ENCODE results near the gene MYLK4. TPM values are rescaled to one million over a fixed set of nuclear protein-coding genes. Genes with fewer than 3 reads are reported as not detected.

Gene MYLK4
- total and polyA plus RNA-seq, 2 donors (not counting 3 experiments of a cell fraction or from before 2014, with no cell fraction given): 0.41 to 0.62 TPM

DNA sequence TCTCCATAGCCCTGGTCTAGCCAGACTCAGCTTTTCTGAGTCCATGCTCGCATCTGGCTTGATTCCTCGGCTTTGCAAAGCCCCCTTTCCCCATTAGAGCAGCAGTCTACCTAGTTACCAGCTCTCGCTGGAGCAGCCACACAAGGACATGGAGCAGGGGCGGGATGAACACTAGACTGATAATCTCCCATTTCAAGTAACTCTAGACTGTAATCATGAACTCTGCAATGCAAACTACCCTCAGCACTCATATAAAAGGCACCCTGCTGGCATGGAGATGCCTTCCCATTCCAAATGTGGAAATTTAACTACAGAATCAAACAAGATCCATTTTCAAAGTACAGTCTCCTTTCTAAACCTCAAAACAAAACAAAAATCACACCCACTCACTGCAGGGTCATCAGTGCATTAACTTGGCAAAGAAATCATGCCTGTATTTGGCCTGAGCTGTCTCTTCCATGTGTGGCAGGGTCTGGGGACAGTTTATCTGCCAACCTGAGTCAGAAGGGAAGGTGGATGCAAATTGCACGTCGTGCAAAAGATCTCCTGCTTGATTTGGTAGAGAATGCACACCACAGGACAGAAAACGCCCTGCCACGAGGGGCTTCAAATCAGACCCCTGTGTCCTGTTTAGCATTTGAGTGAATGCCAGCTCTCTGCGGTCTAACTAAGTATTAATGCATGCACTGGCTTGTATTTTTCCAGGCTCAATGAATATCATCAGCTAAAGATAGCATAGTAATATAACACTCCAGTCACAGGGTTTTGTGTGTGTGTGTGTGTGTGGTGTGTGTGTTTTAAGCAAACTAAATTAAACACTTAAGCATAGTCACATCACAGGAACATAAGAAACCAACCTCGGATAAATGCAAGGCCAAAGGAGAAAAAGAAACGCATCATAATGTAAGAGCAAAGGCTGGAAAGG is 85.3 kb downstream of the MYLK4 start:
- Histone ChIP-seq H3K79me2 (ENCODE audit: control insufficient read depth, insufficient read depth, low read length) (no peaks in the 10 kb centered on the region), H3K9ac (replicated peaks; ENCODE audit: extremely low read depth, insufficient read depth, low read length) (no peak overlapping the region), H4K20me1 (replicated peaks; ENCODE audit: control insufficient read depth, extremely low read depth, insufficient read depth, low read length) (no peaks in the 10 kb centered on the region), H3K36me3 (ENCODE audit: control insufficient read depth in 2 of 2, extremely low read depth in 1 of 2, insufficient read depth in 2 of 2, low read length in 2 of 2) (no peaks in the 10 kb centered on the region), H3K27ac (ENCODE audit: insufficient read depth, low read depth, low read length) (no peak overlapping the region), H3K4me1 (ENCODE audit: control insufficient read depth, extremely low read depth, insufficient read depth, low read length) (no peaks in the 10 kb centered on the region), H2AFZ (ENCODE audit: low read depth, low read length) (no peak overlapping the region), H3K27me3 (ENCODE audit: control insufficient read depth in 2 of 2, insufficient read depth in 2 of 2, low read length in 2 of 2) (peaks cover 0 to 2% of the 10 kb centered on the region in 2 experiments), H3K9me3 (replicated peaks; ENCODE audit: control insufficient read depth, insufficient read depth, low read length) (no peaks in the 10 kb centered on the region), H3K4me3 (replicated peaks in 1 of 3; ENCODE audit: insufficient read depth in 1 of 3, low read depth in 1 of 3, low read length in 3 of 3) (no peak overlapping the region), H3K9me1 (replicated peaks; ENCODE audit: control insufficient read depth, extremely low read depth, insufficient read depth, low read length) (no peaks in the 10 kb centered on the region), H3K4me2 (ENCODE audit: insufficient read depth, low read length) (no peak overlapping the region)
- ChIA-PET CTCF (interaction anchor here (1.4 kb wide), 1 partner anchor 11 kb away, joined by 3 read pairs; no protein-coding TSS in a partner anchor), POLR2A (no interaction called here)
- no TSS peak for BruUV-seq (replicated peaks)
- no peak for FAIRE-seq
- no peak for DNase-seq (ENCODE audit: low read depth, low spot score)
- dilution Hi-C loops (cut with MboI; ENCODE audit: extremely low pct_ligation_motif_present, low sequenced_read_pairs): no loop called here
- no peak for TF ChIP-seq GATA2 (IDR thresholded peaks at IDR 0.05; ENCODE audit: insufficient read depth, insufficient read length, low read depth, low read length)
- intact Hi-C loops (cut with micrococcal nuclease): no loop called here

DNA sequence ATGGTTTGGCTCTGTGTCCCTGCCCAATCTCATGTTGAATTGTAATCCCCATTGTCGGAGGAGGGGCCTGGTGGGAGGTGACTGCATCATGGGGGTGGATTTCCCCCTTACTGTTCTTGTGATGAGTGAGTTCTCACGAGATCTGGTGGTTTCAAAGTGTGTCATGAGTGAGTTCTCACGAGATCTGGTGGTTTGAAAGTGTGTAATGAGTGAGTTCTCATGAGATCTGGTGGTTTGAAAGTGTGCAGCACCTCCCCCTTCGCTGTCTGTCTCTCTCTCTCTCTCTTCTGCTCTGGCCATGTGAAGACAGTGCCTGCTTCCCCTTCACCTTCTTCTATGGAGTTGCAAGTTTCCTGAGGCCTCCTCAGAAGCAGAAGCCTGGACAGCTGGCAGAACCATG is 87.6 kb downstream of the MYLK4 start:
- no peak overlapping the region for H3K27ac ChIP-seq (ENCODE audit: insufficient read depth, low read depth, low read length)
- BruUV-seq (replicated peaks): no TSS peak
- peaks cover 0 to 2% of the 10 kb centered on the region in 2 experiments for H3K27me3 ChIP-seq (ENCODE audit: control insufficient read depth in 2 of 2, insufficient read depth in 2 of 2, low read length in 2 of 2)
- H3K36me3 ChIP-seq (ENCODE audit: control insufficient read depth in 2 of 2, extremely low read depth in 1 of 2, insufficient read depth in 2 of 2, low read length in 2 of 2): no peaks in the 10 kb centered on the region
- H3K9ac ChIP-seq (replicated peaks; ENCODE audit: extremely low read depth, insufficient read depth, low read length): no peak overlapping the region
- no peak overlapping the region for H3K4me2 ChIP-seq (ENCODE audit: insufficient read depth, low read length)
- TF ChIP-seq POLR2AphosphoS5 (IDR thresholded peaks at IDR 0.05; ENCODE audit: insufficient read depth, low read depth, low read length): no peak
- no peak for TF ChIP-seq POLR2A (IDR thresholded peaks at IDR 0.05; ENCODE audit: low read depth, low read length)
- no peak for TF ChIP-seq JUN (IDR thresholded peaks at IDR 0.05; ENCODE audit: borderline replicate concordance, insufficient read depth, insufficient read length, low read depth)
- no peak for TF ChIP-seq MYC (IDR thresholded peaks at IDR 0.05; ENCODE audit: low read depth, low read length)
- TF ChIP-seq, protein P1, sequence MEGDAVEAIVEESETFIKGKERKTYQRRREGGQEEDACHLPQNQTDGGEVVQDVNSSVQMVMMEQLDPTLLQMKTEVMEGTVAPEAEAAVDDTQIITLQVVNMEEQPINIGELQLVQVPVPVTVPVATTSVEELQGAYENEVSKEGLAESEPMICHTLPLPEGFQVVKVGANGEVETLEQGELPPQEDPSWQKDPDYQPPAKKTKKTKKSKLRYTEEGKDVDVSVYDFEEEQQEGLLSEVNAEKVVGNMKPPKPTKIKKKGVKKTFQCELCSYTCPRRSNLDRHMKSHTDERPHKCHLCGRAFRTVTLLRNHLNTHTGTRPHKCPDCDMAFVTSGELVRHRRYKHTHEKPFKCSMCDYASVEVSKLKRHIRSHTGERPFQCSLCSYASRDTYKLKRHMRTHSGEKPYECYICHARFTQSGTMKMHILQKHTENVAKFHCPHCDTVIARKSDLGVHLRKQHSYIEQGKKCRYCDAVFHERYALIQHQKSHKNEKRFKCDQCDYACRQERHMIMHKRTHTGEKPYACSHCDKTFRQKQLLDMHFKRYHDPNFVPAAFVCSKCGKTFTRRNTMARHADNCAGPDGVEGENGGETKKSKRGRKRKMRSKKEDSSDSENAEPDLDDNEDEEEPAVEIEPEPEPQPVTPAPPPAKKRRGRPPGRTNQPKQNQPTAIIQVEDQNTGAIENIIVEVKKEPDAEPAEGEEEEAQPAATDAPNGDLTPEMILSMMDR (IDR thresholded peaks at IDR 0.05; ENCODE audit: extremely low read depth in 1 of 2, insufficient read depth in 1 of 2, low read depth in 1 of 2, low read length in 2 of 2): no peak
- FAIRE-seq: no peak
- ChIA-PET POLR2A (no interaction called here), CTCF (no interaction called here)
- H3K4me3 ChIP-seq (replicated peaks in 1 of 3; ENCODE audit: insufficient read depth in 1 of 3, low read depth in 1 of 3, low read length in 3 of 3): no peak overlapping the region
- H2AFZ ChIP-seq (ENCODE audit: low read depth, low read length): no peak overlapping the region
- dilution Hi-C loops (cut with MboI; ENCODE audit: extremely low pct_ligation_motif_present, low sequenced_read_pairs) (no loop called here), intact Hi-C loops (cut with micrococcal nuclease) (no loop called here)
- H3K4me1 ChIP-seq (ENCODE audit: control insufficient read depth, extremely low read depth, insufficient read depth, low read length): no peaks in the 10 kb centered on the region
- H3K79me2 ChIP-seq (ENCODE audit: control insufficient read depth, insufficient read depth, low read length): no peaks in the 10 kb centered on the region
- no peaks in the 10 kb centered on the region for H4K20me1 ChIP-seq (replicated peaks; ENCODE audit: control insufficient read depth, extremely low read depth, insufficient read depth, low read length)
- no peak for DNase-seq (ENCODE audit: low read depth, low spot score)
- no peaks in the 10 kb centered on the region for H3K9me3 ChIP-seq (replicated peaks; ENCODE audit: control insufficient read depth, insufficient read depth, low read length)
- no peaks in the 10 kb centered on the region for H3K9me1 ChIP-seq (replicated peaks; ENCODE audit: control insufficient read depth, extremely low read depth, insufficient read depth, low read length)
